ENCODE measurements around the gene SCTR. TPM values are rescaled to one million over a fixed set of nuclear protein-coding genes. Genes with fewer than 3 reads are reported as not detected.

SCTR gene
- total RNA-seq, 1 donor from 2014 or later: not detected

DNA sequence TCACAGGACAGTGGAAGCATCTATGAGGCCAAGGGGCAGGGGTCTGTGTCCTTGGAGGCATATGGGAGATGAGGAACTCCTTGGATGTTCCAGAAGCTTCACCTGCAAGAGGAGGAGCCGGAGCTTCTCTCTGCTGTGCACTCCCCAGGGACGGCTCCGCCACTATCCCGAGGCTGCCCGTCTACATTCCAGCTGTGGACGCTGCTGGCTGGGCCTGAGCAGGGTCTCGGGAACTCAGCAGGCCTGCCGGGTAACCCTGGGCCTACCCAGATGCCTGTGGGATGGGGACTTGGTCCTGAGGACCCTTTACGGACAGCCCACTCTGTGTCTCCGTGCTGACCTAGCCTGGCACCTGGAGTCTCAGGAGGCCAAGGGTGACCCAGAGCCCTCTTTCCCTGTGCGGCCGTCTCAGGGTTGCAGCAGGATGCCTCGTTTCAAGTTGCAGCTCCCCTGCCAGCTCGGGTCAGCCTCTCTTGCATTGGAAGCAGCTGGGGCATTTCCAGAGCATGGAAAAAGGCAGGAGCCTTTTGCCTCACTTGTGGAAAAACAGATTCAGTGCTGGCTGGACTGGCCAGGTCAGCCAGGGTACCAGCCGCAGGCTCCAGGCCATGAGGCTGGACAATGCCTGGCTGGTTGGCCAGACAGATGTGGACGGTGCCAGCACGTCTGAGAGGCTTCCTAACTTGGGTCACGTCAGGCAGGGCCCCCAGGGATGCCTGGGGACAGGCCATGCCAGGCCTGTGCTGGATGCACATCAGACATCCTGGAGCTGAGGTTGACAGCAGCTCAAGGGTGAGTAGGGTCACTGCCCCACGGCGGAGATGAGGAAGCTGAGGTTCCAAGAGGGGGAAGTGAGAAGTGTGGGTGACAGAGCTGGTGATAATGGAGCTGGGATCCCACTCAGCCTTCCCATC lies 41.5 kb downstream of the SCTR start:
- TF ChIP-seq, protein P1, sequence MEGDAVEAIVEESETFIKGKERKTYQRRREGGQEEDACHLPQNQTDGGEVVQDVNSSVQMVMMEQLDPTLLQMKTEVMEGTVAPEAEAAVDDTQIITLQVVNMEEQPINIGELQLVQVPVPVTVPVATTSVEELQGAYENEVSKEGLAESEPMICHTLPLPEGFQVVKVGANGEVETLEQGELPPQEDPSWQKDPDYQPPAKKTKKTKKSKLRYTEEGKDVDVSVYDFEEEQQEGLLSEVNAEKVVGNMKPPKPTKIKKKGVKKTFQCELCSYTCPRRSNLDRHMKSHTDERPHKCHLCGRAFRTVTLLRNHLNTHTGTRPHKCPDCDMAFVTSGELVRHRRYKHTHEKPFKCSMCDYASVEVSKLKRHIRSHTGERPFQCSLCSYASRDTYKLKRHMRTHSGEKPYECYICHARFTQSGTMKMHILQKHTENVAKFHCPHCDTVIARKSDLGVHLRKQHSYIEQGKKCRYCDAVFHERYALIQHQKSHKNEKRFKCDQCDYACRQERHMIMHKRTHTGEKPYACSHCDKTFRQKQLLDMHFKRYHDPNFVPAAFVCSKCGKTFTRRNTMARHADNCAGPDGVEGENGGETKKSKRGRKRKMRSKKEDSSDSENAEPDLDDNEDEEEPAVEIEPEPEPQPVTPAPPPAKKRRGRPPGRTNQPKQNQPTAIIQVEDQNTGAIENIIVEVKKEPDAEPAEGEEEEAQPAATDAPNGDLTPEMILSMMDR (IDR thresholded peaks at IDR 0.05): no peak
- Mint-ChIP-seq H3K4me1 (ENCODE audit: unreplicated experiment) (peaks cover 4% of the 10 kb centered on the region), H3K9me3 (ENCODE audit: unreplicated experiment) (no peaks in the 10 kb centered on the region), H3K4me3 (ENCODE audit: unreplicated experiment) (no peak overlapping the region), H3K27me3 (ENCODE audit: unreplicated experiment) (peaks cover 47% of the 10 kb centered on the region), H3K27ac (ENCODE audit: unreplicated experiment) (no peak overlapping the region), H3K36me3 (ENCODE audit: unreplicated experiment) (no peaks in the 10 kb centered on the region)
- DNase-seq (ENCODE audit: extremely low spot score, unreplicated experiment): peak; percentile 72

DNA sequence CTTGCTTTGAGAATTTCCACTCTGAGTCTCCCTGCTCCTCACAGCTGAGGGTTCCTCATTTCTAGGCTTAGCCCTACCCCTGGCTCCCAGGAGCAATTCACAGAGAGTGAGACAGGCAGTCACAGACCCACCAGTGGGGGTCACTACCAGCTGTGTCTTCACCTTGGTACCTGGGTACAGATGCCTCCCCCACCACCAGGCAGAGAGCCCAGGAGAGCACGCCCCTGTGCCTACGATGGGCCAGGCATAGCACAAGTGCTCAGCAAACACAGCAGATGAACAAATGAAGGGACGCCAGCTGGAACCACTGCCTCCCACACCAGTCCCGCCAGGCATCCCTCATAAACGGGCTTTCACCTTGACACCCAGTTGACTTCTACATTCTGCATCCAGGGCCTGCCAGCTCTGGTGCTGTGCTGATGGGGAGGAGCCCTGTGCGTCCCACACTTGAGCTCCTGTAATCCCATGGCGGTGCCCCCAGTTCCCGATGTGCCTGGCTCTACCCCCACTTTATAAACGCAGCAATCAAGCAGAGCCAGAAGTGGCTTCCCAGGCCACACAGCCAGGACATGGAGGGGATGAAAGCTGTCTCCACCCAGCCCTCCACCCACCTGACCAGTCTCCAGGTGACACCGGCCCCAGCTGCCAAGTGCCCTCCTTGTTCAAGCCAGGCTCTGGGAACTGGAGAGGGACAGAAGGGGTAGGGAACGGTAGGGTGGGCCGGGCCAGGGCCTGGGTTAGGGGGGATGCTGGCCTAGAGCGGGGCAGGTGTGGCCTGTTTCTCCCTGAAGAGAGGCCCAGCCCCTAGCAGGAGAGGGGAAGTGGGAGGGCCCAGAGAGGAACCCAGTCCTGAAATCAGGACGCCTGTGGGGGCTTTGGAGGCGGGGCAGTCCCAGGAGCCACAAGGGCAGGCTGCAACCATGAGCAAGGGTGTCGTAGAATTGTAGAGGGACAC lies 42.5 kb downstream of the SCTR start:
- peaks cover 49% of the 10 kb centered on the region for H3K27me3 Mint-ChIP-seq (ENCODE audit: unreplicated experiment)
- DNase-seq (ENCODE audit: extremely low spot score, unreplicated experiment): peak; percentile 76
- no peak overlapping the region for H3K4me3 Mint-ChIP-seq (ENCODE audit: unreplicated experiment)
- TF ChIP-seq, protein P1 (IDR thresholded peaks at IDR 0.05): no peak
- H3K27ac Mint-ChIP-seq (ENCODE audit: unreplicated experiment): no peak overlapping the region
- peaks cover 1% of the 10 kb centered on the region for H3K4me1 Mint-ChIP-seq (ENCODE audit: unreplicated experiment)
- H3K9me3 Mint-ChIP-seq (ENCODE audit: unreplicated experiment): no peaks in the 10 kb centered on the region
- H3K36me3 Mint-ChIP-seq (ENCODE audit: unreplicated experiment): no peaks in the 10 kb centered on the region

DNA sequence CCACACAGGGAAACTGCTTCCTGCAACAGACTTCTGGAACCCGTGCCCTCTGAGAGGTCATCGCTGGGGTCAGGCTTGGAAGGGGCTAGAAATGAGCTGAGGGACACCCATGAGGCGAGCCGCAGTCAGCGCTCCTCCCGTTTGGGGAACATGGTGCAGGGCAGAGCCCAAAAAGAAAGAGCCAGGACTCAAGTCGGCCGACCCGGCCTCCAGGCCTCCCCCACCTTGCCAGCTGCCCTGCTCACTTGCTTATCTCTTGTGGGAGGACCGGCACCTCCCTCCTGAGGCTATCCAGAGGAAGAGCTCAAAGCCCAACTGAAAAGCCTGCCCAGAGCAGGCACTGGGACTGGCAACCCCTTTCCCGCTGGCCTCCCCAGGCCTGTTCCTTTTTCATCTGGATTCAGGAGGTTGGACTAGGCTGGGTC lies 43.6 kb downstream of the SCTR start:
- no peak overlapping the region for H3K27ac Mint-ChIP-seq (ENCODE audit: unreplicated experiment)
- peaks cover 51% of the 10 kb centered on the region for H3K27me3 Mint-ChIP-seq (ENCODE audit: unreplicated experiment)
- no peaks in the 10 kb centered on the region for H3K4me1 Mint-ChIP-seq (ENCODE audit: unreplicated experiment)

DNA sequence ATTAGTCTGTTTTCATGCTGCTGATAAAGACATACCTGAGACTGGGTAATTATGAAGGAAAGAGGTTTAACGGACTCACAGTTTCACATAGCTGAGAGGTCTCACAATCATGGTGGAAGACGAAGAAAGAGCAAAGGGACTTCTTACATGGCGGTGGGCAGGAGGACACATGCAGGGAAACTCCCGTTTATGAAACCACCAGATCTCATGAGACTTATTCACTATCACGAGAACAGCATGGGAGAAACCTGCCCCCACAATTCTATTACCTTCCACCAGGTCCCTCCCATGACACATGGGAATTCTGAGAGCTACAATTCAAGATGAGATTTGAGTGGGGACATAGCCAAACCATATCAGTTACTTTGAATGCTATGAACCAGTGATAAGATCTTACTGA lies 44.1 kb downstream of the SCTR start:
- H3K9me3 Mint-ChIP-seq (ENCODE audit: unreplicated experiment): no peaks in the 10 kb centered on the region
- TF ChIP-seq, protein P1 (IDR thresholded peaks at IDR 0.05): no peak
- DNase-seq (ENCODE audit: extremely low spot score, unreplicated experiment): peak; percentile 27
- no peaks in the 10 kb centered on the region for H3K4me1 Mint-ChIP-seq (ENCODE audit: unreplicated experiment)
- no peak overlapping the region for H3K27ac Mint-ChIP-seq (ENCODE audit: unreplicated experiment)
- no peaks in the 10 kb centered on the region for H3K36me3 Mint-ChIP-seq (ENCODE audit: unreplicated experiment)
- peaks cover 48% of the 10 kb centered on the region for H3K27me3 Mint-ChIP-seq (ENCODE audit: unreplicated experiment)
- H3K4me3 Mint-ChIP-seq (ENCODE audit: unreplicated experiment): no peak overlapping the region

More for the DNA sequence above, 43.6 kb downstream of the SCTR start:
- no peaks in the 10 kb centered on the region for H3K36me3 Mint-ChIP-seq (ENCODE audit: unreplicated experiment)
- DNase-seq (ENCODE audit: extremely low spot score, unreplicated experiment): peak; percentile 56
- no peaks in the 10 kb centered on the region for H3K9me3 Mint-ChIP-seq (ENCODE audit: unreplicated experiment)
- TF ChIP-seq, protein P1 (IDR thresholded peaks at IDR 0.05): no peak
- no peak overlapping the region for H3K4me3 Mint-ChIP-seq (ENCODE audit: unreplicated experiment)

All from osteocyte (in vitro differentiated cells).